Kidney (tissue), 14 donors: Measurements from ENCODE around the gene PPP2R5B. TPM values are rescaled to one million over a fixed set of nuclear protein-coding genes. Genes with fewer than 3 reads are reported as not detected.

Experiments used
- DNase-seq, 5 donors: peaks; one replicate each; pipeline ENCODE4 v3.0.0-alpha.2; 2013 to 2020
- FAIRE-seq: peaks from 2 replicates; lab custom pipeline; 2012; peaks lifted over from hg19 to GRCh38; lab: Jason Lieb, UNC
- H3K27ac ChIP-seq, 2 donors: one replicate each; pipeline ENCODE4 v1.7.0; 2013; ENCODE audit warnings: low read depth in 2 of 2, low read length in 2 of 2, inconsistent platforms in 1 of 2
- H3K27me3 ChIP-seq: one replicate; pipeline ENCODE4 v1.7.1; 2013; ENCODE audit warnings: low read length, inconsistent platforms; ENCODE audit not compliant: control insufficient read depth, insufficient read depth
- H3K36me3 ChIP-seq, 3 donors: one replicate each; pipeline versions ENCODE4 v1.7.0 to v1.7.1; 2013; ENCODE audit warnings: low read length in 3 of 3, control low read depth in 1 of 3, inconsistent platforms in 1 of 3; ENCODE audit not compliant: insufficient read depth in 3 of 3, control insufficient read depth in 2 of 3
- H3K4me1 ChIP-seq, 3 donors: one replicate each; pipeline versions ENCODE4 v1.7.0 to v1.7.1; 2013; ENCODE audit warnings: low read length in 3 of 3, inconsistent platforms in 1 of 3, low read depth in 1 of 3; ENCODE audit not compliant: control insufficient read depth in 2 of 3, insufficient read depth in 2 of 3
- H3K4me3 ChIP-seq, 3 donors: one replicate each; pipeline versions ENCODE4 v1.7.0 to v1.8.1; 2013; ENCODE audit warnings: low read length in 3 of 3, control low read depth in 1 of 3, inconsistent platforms in 1 of 3
- H3K9ac ChIP-seq, 3 donors: one replicate each; pipeline versions ENCODE4 v1.7.0 to v1.7.1; 2013; ENCODE audit warnings: low read length in 3 of 3, control low read depth in 1 of 3, inconsistent platforms in 1 of 3
- H3K9me3 ChIP-seq, 3 donors: one replicate each; pipeline versions ENCODE4 v1.7.0 to v1.7.1; 2013; ENCODE audit warnings: low read length in 3 of 3, control low read depth in 1 of 3, inconsistent platforms in 1 of 3; ENCODE audit not compliant: control insufficient read depth in 2 of 3, insufficient read depth in 1 of 3
- CTCF ChIP-seq: IDR thresholded peaks from 3 replicates; pipeline ENCODE4 v1.5.1; 2012; ENCODE audit warnings: mild to moderate bottlenecking, moderate library complexity, borderline replicate concordance; ENCODE audit not compliant: insufficient read depth; ENCODE audit errors: extremely low read depth
- intact Hi-C: fragments of 100-400 bp; cut with DNase I; formaldehyde crosslinking; loops from one replicate; pipeline ENCODE4 v1.11.1; 2022
- polyA plus RNA-seq: library from polyadenylated mRNA; stranded (reverse); fragments of 350-450 nt; fragmentation: Illumina TruSeq; extraction: RNeasy Lipid Tissue Mini Kit (QIAGEN cat#74804); gene quantifications from one replicate; pipeline ENCODE4 v1.2.3, GENCODE V29; 2014; ENCODE audit warnings: low read depth, low replicate concordance; ENCODE audit not compliant: insufficient read depth
- total RNA-seq: library from RNA; stranded (reverse); fragmentation: NEBNext Ultra II Directional; extraction: Animal tissue kit (Norgen Biotek cat#: 25700); gene quantifications from one replicate; pipeline ENCODE4 v1.2.1, GENCODE V29; 2021
- donor health status: control.
- donor health status: control.
- donor health status: control.
- donor health status: control.
- donor health status: control.
- donor health status: DM: yes; HTN: yes; CAD: no.
- donor health status: Normal renal cell carcinoma (clear cell type).

Gene PPP2R5B
- total and polyA plus RNA-seq, 2 donors from 2014 or later = 16.8 to 21.2 TPM

- Histone ChIP-seq H3K9ac (no peak overlapping the region), H3K36me3 (peaks cover 0 to 27% (median 10%) of the 10 kb centered on the region in 3 donors), H3K27ac (no peak overlapping the region), H3K4me1 (peaks cover 0 to 17% (median 0%) of the 10 kb centered on the region in 3 donors), H3K9me3 (no peaks in the 10 kb centered on the region), H3K4me3 (no peak overlapping the region), H3K27me3 (no peaks in the 10 kb centered on the region)
- intact Hi-C loops = no loop called here
- FAIRE-seq (no peak), DNase-seq (peak in 2 of 5 donors; percentile 41 to 75)
- no peak for TF ChIP-seq CTCF
Observed at GRCh38 chr11:64926689-64927088, 2.2 kb downstream of the PPP2R5B start.

DNA sequence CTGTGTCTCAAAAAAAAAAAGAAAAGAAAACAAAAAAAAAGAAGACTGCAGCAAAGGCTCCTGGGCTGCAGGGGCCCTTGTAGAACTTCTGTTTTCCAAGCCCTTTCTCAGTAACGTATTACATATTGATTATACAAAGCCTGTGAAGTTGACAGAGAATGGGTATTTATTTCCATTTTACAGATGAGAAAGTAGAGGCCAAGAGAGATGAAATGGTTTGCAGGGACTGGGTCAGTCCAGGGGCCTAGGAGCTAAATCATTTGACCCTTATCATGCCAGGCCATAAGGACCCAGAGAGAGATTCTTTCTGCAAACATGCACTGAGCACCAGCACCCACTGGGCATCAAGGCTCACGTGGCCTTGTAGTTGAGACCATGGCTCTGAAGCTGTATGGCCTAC, 4.5 kb downstream of the PPP2R5B start:
- FAIRE-seq = no peak

GRCh38 chr11:64929625-64930024, 5.1 kb downstream of the PPP2R5B start:
- FAIRE-seq (no peak), DNase-seq (no peak)
- intact Hi-C loops = loop anchor here (10.0 kb wide), 1 partner anchor 65 kb away; the partner anchor contains the start of gene BATF2
- Histone ChIP-seq H3K4me1 (peaks cover 0 to 13% (median 0%) of the 10 kb centered on the region in 3 donors), H3K27me3 (no peaks in the 10 kb centered on the region), H3K4me3 (no peak overlapping the region), H3K36me3 (peaks cover 0 to 41% (median 23%) of the 10 kb centered on the region in 3 donors), H3K27ac (no peak overlapping the region), H3K9me3 (no peaks in the 10 kb centered on the region), H3K9ac (no peak overlapping the region)
- no peak for TF ChIP-seq CTCF

More for the DNA sequence above, 4.5 kb downstream of the PPP2R5B start:
- Histone ChIP-seq H3K27ac (no peak overlapping the region), H3K36me3 (peaks cover 0 to 41% (median 23%) of the 10 kb centered on the region in 3 donors), H3K27me3 (no peaks in the 10 kb centered on the region), H3K9me3 (no peaks in the 10 kb centered on the region), H3K4me3 (no peak overlapping the region), H3K9ac (no peak overlapping the region), H3K4me1 (peaks cover 0 to 13% (median 0%) of the 10 kb centered on the region in 3 donors)
- intact Hi-C loops = no loop called here
- no peak for DNase-seq
- no peak for TF ChIP-seq CTCF
